GM12878 (cell line): ENCODE data around the gene DNAH3. TPM values are rescaled to one million over a fixed set of nuclear protein-coding genes. Genes with fewer than 3 reads are reported as not detected.
A peak's percentile ranks its signal among the peaks of the same experiment; 100 is the strongest.

ENCODE experiments used
- ASH2L ChIP-seq: fragments of 300-600, 200-600 bp; sonication (generic); IDR thresholded peaks from 2 replicates; pipeline ENCODE4 v1.6.1; 2017; ENCODE audit warnings: low read depth, mild to moderate bottlenecking, borderline replicate concordance
- BCLAF1 ChIP-seq: fragments of 450-650 bp; IDR thresholded peaks from 2 replicates; pipeline ENCODE4 v1.6.1; 2017; ENCODE audit warnings: antibody characterized with exemption, mild to moderate bottlenecking, moderate library complexity
- CBX5 ChIP-seq: sonication (generic); IDR thresholded peaks from 2 replicates; pipeline ENCODE4 v1.6.1; 2016; ENCODE audit warnings: low read depth, moderate library complexity, mild to moderate bottlenecking, inconsistent platforms
- CHD4 ChIP-seq: fragments of 200-600 bp; sonication (generic); IDR thresholded peaks from 2 replicates; pipeline ENCODE4 v1.6.1; 2016; ENCODE audit warnings: mild to moderate bottlenecking
- ETV6 ChIP-seq, 2 experiments: fragments of 450-650 bp in 1 of 2; IDR thresholded peaks in 1 of 2; conservative IDR thresholded peaks in 1 of 2; 2 replicates each; pipeline ENCODE4 v1.6.1; 2014; ENCODE audit warnings: antibody characterized with exemption in 1 of 2, borderline replicate concordance in 1 of 2, low read depth in 1 of 2, mild to moderate bottlenecking in 1 of 2, moderate library complexity in 1 of 2
- HDAC2 ChIP-seq: fragments of 200-600 bp; sonication (generic); IDR thresholded peaks from 2 replicates; pipeline ENCODE4 v1.6.1; 2017
- HDAC6 ChIP-seq: fragments of 200-600 bp; sonication (generic); IDR thresholded peaks from one replicate; pipeline ENCODE4 v1.8.0; 2017; ENCODE audit warnings: antibody characterized with exemption; ENCODE audit not compliant: unreplicated experiment
- HDGF ChIP-seq: fragments of 450-650 bp; IDR thresholded peaks from 2 replicates; pipeline ENCODE4 v1.6.1; 2016; ENCODE audit warnings: antibody characterized with exemption
- MEF2A ChIP-seq: IDR thresholded peaks from 2 replicates; pipeline ENCODE4 v1.6.1; 2011; ENCODE audit warnings: low read depth, mild to moderate bottlenecking, low read length, moderate library complexity; ENCODE audit not compliant: insufficient read depth
- MLLT1 ChIP-seq: fragments of 450-650 bp; IDR thresholded peaks from 2 replicates; pipeline ENCODE4 v1.6.1; 2016; ENCODE audit warnings: mild to moderate bottlenecking
- NFXL1 ChIP-seq: fragments of 450-650 bp; IDR thresholded peaks from 2 replicates; pipeline ENCODE4 v1.6.1; 2017; ENCODE audit warnings: antibody characterized with exemption, mild to moderate bottlenecking, borderline replicate concordance
- NRF1 ChIP-seq: conservative IDR thresholded peaks from 2 replicates; pipeline ENCODE4 v1.6.1; 2011; ENCODE audit warnings: mild to moderate bottlenecking, low read depth, low read length, improper control_type of control experiment
- POLR2A ChIP-seq: IDR thresholded peaks from 2 replicates; pipeline ENCODE4 v1.6.1; 2011; ENCODE audit warnings: low read depth, mild to moderate bottlenecking, low read length
- POLR2AphosphoS2 ChIP-seq: IDR thresholded peaks from 2 replicates; pipeline ENCODE4 v1.6.1; 2011; ENCODE audit warnings: low read depth, mild to moderate bottlenecking, low read length, improper control_type of control experiment, moderate library complexity
- RELB ChIP-seq: fragments of 450-650 bp; IDR thresholded peaks from 2 replicates; pipeline ENCODE4 v1.6.1; 2017; ENCODE audit warnings: low read depth, mild to moderate bottlenecking, moderate library complexity
- SKIL ChIP-seq: fragments of 450-650 bp; IDR thresholded peaks from 2 replicates; pipeline ENCODE4 v1.6.1; 2017; ENCODE audit warnings: mild to moderate bottlenecking, low read depth, inconsistent platforms; ENCODE audit not compliant: poor library complexity, severe bottlenecking
- SREBF2 ChIP-seq: IDR thresholded peaks from 2 replicates; pipeline ENCODE4 v1.6.1; 2012; ENCODE audit warnings: mild to moderate bottlenecking, low read length
- ZBTB11 ChIP-seq: fragments of 450-650 bp; formaldehyde crosslinking; IDR thresholded peaks from 2 replicates; pipeline ENCODE4 v1.5.0; 2022; ENCODE audit warnings: mild to moderate bottlenecking, missing genetic modification characterization
- ZNF622 ChIP-seq: fragments of 450-650 bp; IDR thresholded peaks from 2 replicates; pipeline ENCODE4 v1.6.1; 2017; ENCODE audit warnings: mild to moderate bottlenecking, inconsistent platforms
- polyA plus RNA-seq, 11 experiments: library from polyadenylated mRNA; depleted of rRNA in 4 of 11; unstranded in 6 of 11; stranded (reverse) in 5 of 11; fragments of >200 nt; fragmentation: Nextera tagmentation in 4 of 11; fragmentation: Illumina TruSeq in 1 of 11; extraction: Ambion mirVana in 4 of 11; extraction: Trizol in 1 of 11; gene quantifications; 1 replicate in 1 of 11; 2 replicates in 10 of 11; pipeline versions ENCODE4 v1.2.1 to v1.2.3, GENCODE V29; 2011 to 2016; ENCODE audit warnings: inconsistent platforms in 2 of 11, missing spikeins in 2 of 11, low read depth in 1 of 11
- total RNA-seq, 4 experiments: library from RNA; depleted of rRNA in 3 of 4; stranded (reverse); fragments of >200 nt in 3 of 4; fragmentation: Illumina TruSeq in 1 of 4; extraction: Trizol in 1 of 4; gene quantifications; 2 replicates each; pipeline versions ENCODE4 v1.2.1 to v1.2.3, GENCODE V29; 2013 to 2021

The DNAH3 gene
- total and polyA plus RNA-seq, 10 of the 15 experiments (the other 5 are each of a cell fraction or from before 2014, with no cell fraction given) = under 0.01 to 0.04 (median 0.04) TPM; not detected in 5

GRCh38 chr16:21159281-21159951, 8.8 kb upstream of the DNAH3 start (continued):
- TF ChIP-seq RELB = peak; percentile 30; the same call in 1 of the 2 replicates
- TF ChIP-seq POLR2A = no peak
- no peak for TF ChIP-seq ASH2L
- no peak for TF ChIP-seq HDGF
- TF ChIP-seq ETV6 (conservative IDR thresholded peaks at IDR 0.05 in 1 of 2, IDR thresholded peaks at IDR 0.05 in 1 of 2; ENCODE audit: borderline replicate concordance in 1 of 2, low read depth in 1 of 2) = no peak
- TF ChIP-seq POLR2AphosphoS2 = no peak
- no peak for TF ChIP-seq HDAC6
- TF ChIP-seq ZBTB11 (CRISPR knock-in tag) = no peak
- no peak for TF ChIP-seq CBX5
- TF ChIP-seq CHD4 = no peak
- no peak for TF ChIP-seq MLLT1
- no peak for TF ChIP-seq NFXL1
- no peak for TF ChIP-seq HDAC2
- TF ChIP-seq MEF2A = no peak
- no peak for TF ChIP-seq SKIL
- no peak for TF ChIP-seq BCLAF1
- TF ChIP-seq NRF1 = no peak
- TF ChIP-seq SREBF2 = no peak
- TF ChIP-seq ZNF622 = no peak
